K562 (cell line): ENCODE data around the gene DCAKD. TPM values are rescaled to one million over a fixed set of nuclear protein-coding genes. Genes with fewer than 3 reads are reported as not detected.

Experiments used
- ATAC-seq: fragments of 200-7000 bp; cut with Tn5 transposase; 3 replicates; pipeline ENCODE4 v1.9.1; 2020; ENCODE audit warnings: moderate library complexity
- BruUV-seq: library from RNA; stranded (reverse); fragments of 400-500 nt; replicated peaks from 2 replicates; lab custom pipeline; 2021; lab: Mats Ljungman, UMichigan
- CTCF ChIA-PET: fragments of 300-600 bp; formaldehyde crosslinking; extraction: SDS; loops from one replicate; lab custom pipeline; 2021; ENCODE audit warnings: low intra/inter-chr PET ratio; lab: Yijun Ruan, JAX
- POLR2A ChIA-PET: fragments of 300-600, 350-650 bp; sonication (Branson Sonifier 250); formaldehyde crosslinking; extraction: SDS; loops from one replicate; lab custom pipeline; 2021; ENCODE audit warnings: antibody characterized with exemption, inconsistent platforms; lab: Yijun Ruan, JAX
- DNase-seq, 4 experiments: peaks; one replicate each; pipeline versions ENCODE4 v3.0.0 to v3.0.0-alpha.2; 2011 to 2018; ENCODE audit warnings: low spot score in 3 of 4, mixed read lengths in 3 of 4; ENCODE audit errors: extremely low read depth in 1 of 4
- FAIRE-seq: peaks from 2 replicates; lab custom pipeline; 2011; peaks lifted over from hg19 to GRCh38; lab: Jason Lieb, UNC
- H2AFZ ChIP-seq: 2 replicates; pipeline ENCODE4 v1.6.0; 2011; ENCODE audit warnings: low read depth, low read length, control low read depth, inconsistent platforms
- H3K27ac ChIP-seq: fragments of 200-600 bp; 3 replicates; pipeline ENCODE4 v1.8.0; 2011; ENCODE audit warnings: low read depth, mild to moderate bottlenecking, control low read depth, inconsistent platforms, low read length, moderate library complexity, mixed read lengths; ENCODE audit errors: extremely low read depth
- H3K27me3 ChIP-seq, 2 experiments: fragments of 300-600 bp in 1 of 2; 2 replicates in 1 of 2; 3 replicates in 1 of 2; pipeline versions ENCODE4 v1.6.0 to v1.8.0; 2011; ENCODE audit warnings: inconsistent platforms in 2 of 2, low read length in 2 of 2, mild to moderate bottlenecking in 1 of 2, mixed read lengths in 1 of 2, moderate library complexity in 1 of 2; ENCODE audit not compliant: control insufficient read depth in 2 of 2, insufficient read depth in 2 of 2
- H3K36me3 ChIP-seq: fragments of 300-600 bp; 3 replicates; pipeline ENCODE4 v1.8.0; 2011; ENCODE audit warnings: mild to moderate bottlenecking, low read length, inconsistent platforms; ENCODE audit not compliant: control insufficient read depth, insufficient read depth
- H3K4me1 ChIP-seq, 2 experiments: fragments of 200-600 bp in 1 of 2; replicated peaks in 1 of 2; 2 replicates in 1 of 2; 3 replicates in 1 of 2; pipeline versions ENCODE4 v1.5.1 to v1.8.0; 2011; ENCODE audit warnings: inconsistent platforms in 2 of 2, low read length in 2 of 2, mild to moderate bottlenecking in 1 of 2, mixed read lengths in 1 of 2, moderate library complexity in 1 of 2; ENCODE audit not compliant: control insufficient read depth in 2 of 2, insufficient read depth in 2 of 2
- H3K4me2 ChIP-seq: 2 replicates; pipeline ENCODE4 v1.6.1; 2011; ENCODE audit warnings: low read length, control low read depth, inconsistent platforms, mixed read lengths; ENCODE audit not compliant: insufficient read depth
- H3K4me3 ChIP-seq: fragments of 200-600 bp; sonication (generic), shearing (Covaris generic); 2 replicates; pipeline ENCODE4 v1.5.1; 2016; ENCODE audit warnings: control low read depth, inconsistent platforms
- H3K79me2 ChIP-seq: fragments of 200-600 bp; 3 replicates; pipeline ENCODE4 v1.8.0; 2011; ENCODE audit warnings: low read length, inconsistent platforms; ENCODE audit not compliant: control insufficient read depth, insufficient read depth
- H3K9ac ChIP-seq, 2 experiments: 2 replicates each; pipeline versions ENCODE4 v1.6.0 to v1.6.1; 2011; ENCODE audit warnings: low read depth in 2 of 2, low read length in 2 of 2, control low read depth in 1 of 2, inconsistent platforms in 1 of 2, mild to moderate bottlenecking in 1 of 2, mixed read lengths in 1 of 2; ENCODE audit not compliant: insufficient read depth in 1 of 2
- H3K9me1 ChIP-seq: one replicate; pipeline ENCODE4 v1.6.0; 2011; ENCODE audit warnings: inconsistent platforms, mild to moderate bottlenecking, low read length, moderate library complexity; ENCODE audit not compliant: control insufficient read depth, insufficient read depth
- H3K9me3 ChIP-seq: replicated peaks from 2 replicates; pipeline ENCODE4 v1.5.1; 2011; ENCODE audit warnings: low read depth, low read length, inconsistent platforms; ENCODE audit not compliant: control insufficient read depth, insufficient read depth
- H4K20me1 ChIP-seq: replicated peaks from 2 replicates; pipeline ENCODE4 v1.6.1; 2011; ENCODE audit warnings: low read length, inconsistent platforms, mixed read lengths; ENCODE audit not compliant: control insufficient read depth, insufficient read depth
- ARID1B ChIP-seq: fragments of 450-650 bp; IDR thresholded peaks from 2 replicates; pipeline ENCODE4 v1.6.1; 2016; ENCODE audit warnings: antibody characterized with exemption, mild to moderate bottlenecking, inconsistent platforms
- ARID3A ChIP-seq: IDR thresholded peaks from 2 replicates; pipeline ENCODE4 v1.6.1; 2012; ENCODE audit warnings: low read depth, low read length, improper control_type of control experiment, borderline replicate concordance
- CTCF ChIP-seq, 3 experiments: IDR thresholded peaks in 2 of 3; conservative IDR thresholded peaks in 1 of 3; 2 replicates each; pipeline ENCODE4 v1.5.1; 2011 to 2012; ENCODE audit warnings: low read length in 3 of 3, mild to moderate bottlenecking in 3 of 3, control low read depth in 2 of 3, improper control_type of control experiment in 1 of 3, inconsistent platforms in 1 of 3, low read depth in 1 of 3, mixed read lengths in 1 of 3, moderate library complexity in 1 of 3; ENCODE audit not compliant: insufficient read depth in 2 of 3
- GATA2 ChIP-seq: sonication (generic); formaldehyde crosslinking; IDR thresholded peaks from 2 replicates; pipeline ENCODE4 v1.4.0; 2020; ENCODE audit warnings: mild to moderate bottlenecking, missing genetic modification reagents
- HINFP ChIP-seq: fragments of 450-650 bp; conservative IDR thresholded peaks from 2 replicates; pipeline ENCODE4 v1.6.1; 2016; ENCODE audit warnings: missing genetic modification characterization, low read depth, mild to moderate bottlenecking, control low read depth, missing compliant biosample characterization
- RAD21 ChIP-seq, 2 experiments: fragments of 250-450 bp in 1 of 2; fragments of 450-650 bp in 1 of 2; sonication (Bioruptor Pico) in 1 of 2; formaldehyde crosslinking in 1 of 2; IDR thresholded peaks in 1 of 2; conservative IDR thresholded peaks in 1 of 2; 2 replicates each; pipeline versions ENCODE4 v1.4.0 to v1.8.0; 2020 to 2022; ENCODE audit warnings: mild to moderate bottlenecking in 2 of 2, moderate library complexity in 1 of 2
- SMARCC2 ChIP-seq: fragments of 450-650 bp; IDR thresholded peaks from 2 replicates; pipeline ENCODE4 v1.6.1; 2017; ENCODE audit warnings: antibody characterized with exemption, moderate library complexity, mild to moderate bottlenecking, low read depth
- TCF7 ChIP-seq: sonication (generic); IDR thresholded peaks from 2 replicates; pipeline ENCODE4 v1.6.1; 2016; ENCODE audit warnings: antibody characterized with exemption, borderline replicate concordance
- ZNF12 ChIP-seq: sonication (generic); formaldehyde crosslinking; IDR thresholded peaks from 2 replicates; pipeline ENCODE4 v1.4.0; 2020; ENCODE audit warnings: mild to moderate bottlenecking, missing genetic modification reagents
- ZNF347 ChIP-seq: fragments of 450-650 bp; formaldehyde crosslinking; IDR thresholded peaks from 2 replicates; pipeline ENCODE4 v1.4.0; 2020; ENCODE audit warnings: low read depth, mild to moderate bottlenecking, moderate library complexity
- WGBS: fragments of 100-300 bp; shearing (Covaris generic); methylation state at CpG from one replicate; pipeline ENCODE4 v1.1.6; 2016; ENCODE audit warnings: low coverage, mixed read lengths; ENCODE audit not compliant: insufficient coverage; ENCODE audit errors: missing lambda C conversion rate; 5-methylcytosine and 5-hydroxymethylcytosine counted together
- in situ Hi-C: fragments of 300-500 bp; cut with MboI; formaldehyde crosslinking; loops from 4 replicates; pipeline ENCODE4 v1.15.0; 2018; ENCODE audit warnings: inconsistent platforms, mixed read lengths
- intact Hi-C: fragments of 100-400 bp; cut with micrococcal nuclease; formaldehyde crosslinking; loops from 2 replicates; pipeline ENCODE4 v1.14.2; 2022
- polyA plus RNA-seq, 8 experiments: library from polyadenylated mRNA; depleted of rRNA in 4 of 8; stranded (reverse) in 5 of 8; unstranded in 3 of 8; fragments of >200 nt; fragmentation: Nextera tagmentation in 2 of 8; fragmentation: Illumina TruSeq in 1 of 8; extraction: Ambion mirVana in 2 of 8; extraction: Trizol in 1 of 8; gene quantifications; 2 replicates each; pipeline versions ENCODE4 v1.2.1 to v1.2.3, GENCODE V29; 2011 to 2014; ENCODE audit warnings: inconsistent platforms in 1 of 8, missing spikeins in 1 of 8
- total RNA-seq, 7 experiments: library from RNA; depleted of rRNA in 6 of 7; stranded (reverse); fragments of >200 nt in 6 of 7; fragmentation: Illumina TruSeq in 2 of 7; extraction: Trizol in 2 of 7; gene quantifications; 2 replicates each; pipeline versions ENCODE4 v1.2.1 to v1.2.3, GENCODE V29; 2011 to 2021; ENCODE audit warnings: low replicate concordance in 1 of 7

The DCAKD gene
- total and polyA plus RNA-seq, 9 of the 15 experiments (the other 6 are each of a cell fraction or from before 2014, with no cell fraction given) = 7.9 to 35.5 (median 21.4) TPM

GRCh38 chr17:45008216-45008615 lies 43.2 kb downstream of the DCAKD start (continued):
- TF ChIP-seq ARID3A (no peak), GATA2 (CRISPR knock-in tag) (no peak), SMARCC2 (no peak), ZNF347 (no peak), ARID1B (no peak), ZNF12 (no peak)

GRCh38 chr17:45006927-45007461 lies 44.4 kb downstream of the DCAKD start:
- Histone ChIP-seq H3K36me3 (no peaks in the 10 kb centered on the region), H3K9me3 (no peaks in the 10 kb centered on the region), H3K4me2 (no peak overlapping the region), H3K4me1 (peaks cover 0 to 9% of the 10 kb centered on the region in 2 experiments; a peak in 1 of 5 replicates), H3K9ac (no peak overlapping the region), H3K9me1 (no peaks in the 10 kb centered on the region), H3K27ac (no peak overlapping the region), H3K79me2 (no peaks in the 10 kb centered on the region), H4K20me1 (no peaks in the 10 kb centered on the region), H3K27me3 (peaks cover 12 to 59% of the 10 kb centered on the region in 2 experiments; a peak in 4 of 5 replicates), H3K4me3 (no peak overlapping the region), H2AFZ (no peak overlapping the region)
- 2% methylated on average over 10 of the region's 10 CpGs for WGBS
- ATAC-seq (no peak; the same call in 2 of the 3 replicates), FAIRE-seq (no peak), DNase-seq (no peak)
- no peak for TF ChIP-seq HINFP
- 0 out of 4 replicates have a peak, but pooled peaks of 1 of the 2 experiments have one; percentile 11 for TF ChIP-seq RAD21 (CRISPR knock-in tag; conservative IDR thresholded peaks at IDR 0.05 in 1 of 2, IDR thresholded peaks at IDR 0.05 in 1 of 2)
- peak in 1 of 3 experiments; percentile 26; a peak in 1 of 6 replicates for TF ChIP-seq CTCF (IDR thresholded peaks at IDR 0.05 in 2 of 3, conservative IDR thresholded peaks at IDR 0.05 in 1 of 3; ENCODE audit: insufficient read depth in 2 of 3, low read depth in 1 of 3, low read length in 3 of 3)
- TF ChIP-seq TCF7 = no peak
- intact Hi-C loops = no loop called here
- in situ Hi-C loops = no loop called here
- ChIA-PET POLR2A (no interaction called here), CTCF (no interaction called here)
- no TSS peak for BruUV-seq
